Kidney tubule cell (primary cell): ENCODE data around the gene PARP8.
"Not testable (repeated sequence)": the region's sequence is repeated elsewhere in the genome, so short reads cannot be mapped to it uniquely, and the experiment has no call there.

Source experiments
- DNase-seq: peaks from one replicate; pipeline ENCODE4 v3.0.0-alpha.2; 2018; ENCODE audit warnings: low spot score

The PARP8 gene, protein sequence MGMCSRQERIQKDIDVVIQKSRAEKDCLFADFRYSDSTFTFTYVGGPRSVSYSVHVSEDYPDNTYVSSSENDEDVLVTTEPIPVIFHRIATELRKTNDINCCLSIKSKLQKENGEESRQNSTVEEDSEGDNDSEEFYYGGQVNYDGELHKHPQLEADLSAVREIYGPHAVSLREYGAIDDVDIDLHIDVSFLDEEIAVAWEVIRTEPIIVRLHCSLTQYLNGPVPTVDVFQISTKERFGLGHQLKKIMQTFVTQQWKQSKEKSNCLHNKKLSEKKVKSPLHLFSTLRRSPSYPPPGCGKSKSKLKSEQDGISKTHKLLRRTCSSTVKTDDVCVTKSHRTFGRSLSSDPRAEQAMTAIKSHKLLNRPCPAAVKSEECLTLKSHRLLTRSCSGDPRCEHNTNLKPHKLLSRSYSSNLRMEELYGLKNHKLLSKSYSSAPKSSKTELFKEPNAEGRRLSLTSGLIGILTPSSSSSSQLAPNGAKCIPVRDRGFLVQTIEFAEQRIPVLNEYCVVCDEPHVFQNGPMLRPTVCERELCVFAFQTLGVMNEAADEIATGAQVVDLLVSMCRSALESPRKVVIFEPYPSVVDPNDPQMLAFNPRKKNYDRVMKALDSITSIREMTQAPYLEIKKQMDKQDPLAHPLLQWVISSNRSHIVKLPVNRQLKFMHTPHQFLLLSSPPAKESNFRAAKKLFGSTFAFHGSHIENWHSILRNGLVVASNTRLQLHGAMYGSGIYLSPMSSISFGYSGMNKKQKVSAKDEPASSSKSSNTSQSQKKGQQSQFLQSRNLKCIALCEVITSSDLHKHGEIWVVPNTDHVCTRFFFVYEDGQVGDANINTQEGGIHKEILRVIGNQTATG

DNA sequence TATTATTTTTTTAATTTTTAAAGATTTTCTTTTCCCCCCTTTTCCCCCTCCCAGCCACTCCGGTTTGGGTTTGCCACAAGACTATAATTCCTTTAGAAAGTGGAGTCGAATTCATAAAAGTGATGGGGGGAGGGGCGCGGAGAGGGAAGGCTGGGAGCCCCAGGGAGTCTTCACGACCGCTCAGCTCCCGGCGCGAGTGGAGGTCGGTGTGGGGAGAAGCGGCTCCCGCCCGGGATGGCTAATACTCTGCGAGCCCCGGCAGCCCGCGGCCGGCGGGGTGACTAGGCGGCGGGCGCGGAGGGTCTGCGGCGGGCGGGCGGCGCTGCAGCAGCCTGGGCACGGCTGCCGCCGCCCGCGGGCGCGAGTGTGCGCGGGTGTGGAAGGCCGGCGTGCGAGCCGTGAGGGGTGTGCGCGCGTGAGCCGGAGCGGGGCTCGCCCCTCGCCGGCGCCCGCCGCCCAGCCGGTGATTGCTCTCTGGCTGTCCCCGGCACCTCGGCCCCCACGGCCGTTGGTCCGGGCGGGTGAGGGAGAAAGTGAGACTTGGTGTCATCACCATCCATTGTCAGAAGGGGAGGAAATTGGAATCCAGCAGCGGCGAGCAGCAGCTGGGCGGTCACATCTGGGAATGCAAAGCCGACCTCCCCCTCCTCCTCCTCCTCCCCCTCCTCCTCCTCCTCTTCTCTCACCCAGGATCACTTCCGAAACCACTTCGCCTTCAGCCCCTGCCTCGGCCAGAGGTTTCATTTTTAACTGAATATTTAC, at the start of gene PARP8:
PARP8 (plus strand) TSS at position 377 of the 762 bp plus-strand sequence. CDS start 459 bp downstream, outside the sequence.
- peak; percentile 70 for DNase-seq

DNA sequence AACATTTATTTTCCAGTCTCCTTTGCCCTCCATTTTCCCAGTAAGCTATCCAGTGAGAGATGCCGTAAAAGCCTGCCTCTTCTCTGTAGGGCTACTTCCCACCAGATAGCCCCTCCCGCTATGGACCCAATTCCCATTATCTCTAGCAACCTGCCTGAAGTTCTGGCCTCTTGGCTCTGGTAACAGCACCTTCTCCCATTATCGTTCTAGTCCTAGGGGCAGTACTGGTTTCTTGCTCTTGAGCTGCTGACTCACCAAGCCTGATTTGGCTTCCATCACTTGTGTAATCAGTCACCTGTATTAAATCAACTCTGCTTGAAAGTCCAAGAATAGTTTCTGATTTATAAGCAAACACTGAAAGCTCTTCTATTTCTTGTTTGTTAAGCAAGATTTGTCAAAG, 42.8 kb upstream of the PARP8 start:
- DNase-seq: peak; percentile 6

- not testable (repeated sequence) for DNase-seq
Observed at GRCh38 chr5:50634866-50635265, 31.6 kb upstream of the PARP8 start.

GRCh38 chr5:50637576-50637975, 28.9 kb upstream of the PARP8 start:
- not testable (repeated sequence) for DNase-seq

- no peak for DNase-seq
Observed at GRCh38 chr5:50646591-50646990, 19.8 kb upstream of the PARP8 start.

GRCh38 chr5:50647726-50648125, 18.7 kb upstream of the PARP8 start:
- DNase-seq: no peak

DNA sequence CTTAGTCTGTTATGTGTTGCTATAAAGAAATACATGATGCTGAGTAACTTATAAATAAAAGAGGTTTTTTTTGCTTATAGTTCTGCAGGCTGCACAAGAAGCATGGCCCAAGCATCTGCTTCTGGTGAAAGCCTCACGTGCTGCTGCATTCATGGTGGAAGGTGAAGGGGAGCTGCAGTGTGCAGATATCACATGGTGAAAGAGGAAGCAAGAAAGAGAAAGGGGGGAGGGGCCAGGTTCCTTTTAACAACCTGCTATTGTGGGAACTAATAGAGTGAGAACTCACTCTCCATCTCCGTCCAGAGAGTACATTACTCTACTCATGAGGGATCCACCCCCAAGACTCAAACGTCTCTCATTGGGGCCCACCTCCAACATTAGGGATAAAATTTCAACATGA, 12.5 kb upstream of the PARP8 start:
- no peak for DNase-seq

- DNase-seq: no peak
Observed at GRCh38 chr5:50655067-50655809, 11.2 kb upstream of the PARP8 start.

DNA sequence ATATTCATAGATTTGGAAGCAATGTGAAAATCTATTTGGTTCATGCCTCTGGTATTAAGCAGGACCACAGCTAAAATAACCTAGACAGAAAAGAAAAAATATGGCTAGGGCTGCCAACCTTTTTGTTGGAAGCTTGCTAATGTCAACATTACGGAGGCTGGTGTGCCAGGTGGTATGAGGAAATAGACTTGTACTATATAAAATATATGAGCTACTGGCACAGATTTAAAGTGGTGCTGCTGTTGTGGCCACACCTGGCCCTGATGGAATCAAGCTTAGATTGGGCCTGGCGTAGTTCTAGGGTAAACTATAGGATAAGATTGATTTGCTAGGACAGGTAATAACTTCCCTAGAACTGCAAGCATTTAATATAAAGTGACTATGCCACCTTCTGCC, 10.6 kb upstream of the PARP8 start:
- DNase-seq: no peak

DNA sequence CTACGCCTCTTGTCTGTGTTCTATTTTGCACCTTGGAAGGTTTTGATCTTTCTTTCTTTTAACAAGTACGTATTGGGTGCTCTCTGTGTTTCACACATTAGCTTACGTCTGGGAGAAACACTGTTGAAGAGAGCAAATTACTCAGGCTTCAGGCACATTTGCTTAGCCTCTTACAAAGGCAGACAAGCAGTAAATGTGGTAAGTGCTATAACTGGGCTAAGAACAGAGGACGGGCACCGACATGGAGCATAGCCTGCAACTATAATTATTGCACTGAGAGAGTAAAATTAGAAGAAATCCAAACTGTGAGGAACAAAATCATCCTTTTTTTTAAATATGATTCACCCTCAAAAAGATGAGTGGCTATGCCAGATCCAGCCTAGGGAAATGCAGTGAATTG, 9.4 kb upstream of the PARP8 start:
- no peak for DNase-seq

- no peak for DNase-seq
Observed at GRCh38 chr5:50658246-50658645, 8.2 kb upstream of the PARP8 start.

DNA sequence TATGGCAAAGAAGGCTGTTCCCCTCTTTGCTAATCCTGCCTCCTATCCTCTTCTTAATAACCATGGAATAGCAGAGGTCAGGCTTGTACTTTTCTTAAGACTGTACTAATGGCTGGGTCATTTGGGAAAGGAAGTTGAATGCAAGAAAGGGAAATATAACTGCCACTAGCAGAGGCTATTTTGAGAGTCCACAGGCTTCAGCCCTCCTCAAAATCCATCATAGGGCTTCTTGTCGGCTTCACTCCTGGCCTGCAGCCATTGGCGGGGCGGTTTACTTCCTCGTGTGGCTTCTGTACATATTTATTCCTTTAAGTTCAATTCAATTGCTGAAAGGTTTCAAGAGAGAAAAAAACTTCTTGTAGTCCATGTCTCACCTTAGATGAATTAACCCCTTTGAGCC, 2.8 kb upstream of the PARP8 start:
- no peak for DNase-seq

DNA sequence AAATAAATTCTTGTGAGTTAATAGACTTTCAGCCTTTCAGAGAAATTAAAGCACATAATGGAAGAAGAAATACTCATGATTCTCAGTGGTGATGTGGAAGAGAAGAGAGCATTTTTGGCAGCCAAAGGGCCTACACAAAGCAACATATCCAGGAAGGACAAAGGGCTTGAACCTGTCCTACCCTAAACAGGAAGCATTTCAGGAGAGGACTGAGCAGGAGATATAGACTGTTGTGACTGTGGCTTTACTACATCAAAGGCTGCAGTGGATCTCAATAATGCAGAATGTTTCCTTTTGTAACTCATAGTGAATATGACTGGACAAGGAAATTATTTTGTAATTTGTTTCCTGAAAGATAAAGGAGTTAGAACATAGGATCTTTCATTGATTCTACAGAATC, 1.3 kb upstream of the PARP8 start:
- no peak for DNase-seq

GRCh38 chr5:50665761-50666202, 655 bp upstream of the PARP8 start:
- not testable (repeated sequence) for DNase-seq

GRCh38 chr5:50667023-50667652, 701 bp downstream of the PARP8 start:
- no peak for DNase-seq

DNA sequence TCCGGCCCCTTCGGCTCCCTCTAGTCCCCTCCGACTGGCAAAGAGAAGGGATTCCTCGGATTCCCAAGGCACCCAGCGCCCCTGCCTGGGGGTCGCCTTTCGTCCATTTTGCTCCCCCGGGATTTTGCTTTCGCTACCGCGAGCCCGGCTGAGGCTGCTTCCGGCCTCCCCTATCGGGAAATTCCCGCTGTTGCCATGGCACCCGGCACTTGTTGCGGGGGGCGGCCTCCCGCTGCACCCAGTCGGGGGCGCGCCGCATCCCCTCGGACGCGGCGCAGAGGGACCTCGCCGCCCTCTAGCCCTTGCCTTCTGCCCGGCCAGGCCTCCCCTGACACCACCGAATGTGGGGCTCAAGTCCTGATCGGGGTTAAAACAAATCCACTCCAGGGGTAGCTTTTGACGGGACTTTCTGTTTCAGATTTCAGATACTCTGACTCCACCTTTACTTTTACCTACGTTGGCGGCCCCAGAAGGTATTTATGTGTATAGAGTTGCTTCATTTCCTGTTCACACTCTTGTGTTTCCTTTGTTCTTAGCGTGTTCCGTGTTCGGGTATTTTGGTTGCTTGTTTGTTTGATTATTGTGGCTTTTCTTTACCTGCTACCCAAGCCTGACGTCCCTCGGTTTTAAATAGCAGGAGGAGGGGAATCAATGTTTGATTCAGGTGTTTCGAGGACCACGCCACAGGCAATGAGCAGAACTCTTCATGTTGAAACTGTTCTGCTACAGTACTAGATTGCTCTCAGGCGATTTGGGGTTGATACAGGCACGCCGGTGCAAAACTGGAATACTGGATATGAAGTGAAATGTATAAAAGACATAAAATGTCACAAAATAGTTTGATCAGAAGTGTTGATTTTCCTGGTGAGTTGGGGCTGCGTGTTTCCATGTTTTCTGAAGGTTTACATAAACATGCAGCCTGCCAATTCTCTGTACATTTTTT, 1.5 kb downstream of the PARP8 start:
- peak; percentile 86 for DNase-seq

DNA sequence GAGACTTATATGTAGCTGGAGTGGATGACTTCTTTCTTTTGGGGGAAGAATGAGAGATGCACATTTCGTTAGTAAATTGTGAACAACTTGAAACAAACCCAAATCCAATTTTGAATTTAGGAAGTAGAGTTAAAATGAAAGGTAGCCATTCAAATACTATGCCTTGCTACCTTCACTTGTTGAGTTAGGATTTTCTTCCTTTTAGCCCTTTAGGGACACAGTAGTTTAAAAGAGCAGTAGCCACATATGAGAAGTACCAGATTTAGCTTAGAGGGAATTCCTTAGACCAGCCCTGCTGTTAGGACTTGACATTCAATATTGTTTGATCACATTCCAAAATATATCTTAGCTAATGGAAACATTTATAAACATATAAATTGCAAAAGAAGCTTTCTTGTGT, 2.2 kb downstream of the PARP8 start:
- not testable (repeated sequence) for DNase-seq

DNA sequence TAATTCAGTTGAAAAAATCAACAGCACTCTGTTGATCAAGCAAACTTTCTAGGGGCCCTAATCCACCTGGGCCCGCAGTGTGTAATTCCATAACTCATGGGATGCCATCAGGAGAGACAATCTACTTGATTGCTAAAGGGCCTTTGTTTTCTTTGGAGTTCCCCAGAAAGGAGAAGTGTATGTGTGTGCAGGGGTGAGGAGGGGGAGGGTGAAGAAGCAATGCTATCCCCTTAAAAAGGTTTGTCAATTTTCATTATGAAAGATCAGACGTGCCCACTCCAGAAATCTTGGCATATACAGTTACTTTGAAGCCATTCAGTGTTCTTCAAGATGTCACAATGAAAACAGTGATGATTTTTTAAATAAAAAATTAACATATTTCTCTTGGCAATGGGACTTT, 6.2 kb downstream of the PARP8 start:
- no peak for DNase-seq

DNA sequence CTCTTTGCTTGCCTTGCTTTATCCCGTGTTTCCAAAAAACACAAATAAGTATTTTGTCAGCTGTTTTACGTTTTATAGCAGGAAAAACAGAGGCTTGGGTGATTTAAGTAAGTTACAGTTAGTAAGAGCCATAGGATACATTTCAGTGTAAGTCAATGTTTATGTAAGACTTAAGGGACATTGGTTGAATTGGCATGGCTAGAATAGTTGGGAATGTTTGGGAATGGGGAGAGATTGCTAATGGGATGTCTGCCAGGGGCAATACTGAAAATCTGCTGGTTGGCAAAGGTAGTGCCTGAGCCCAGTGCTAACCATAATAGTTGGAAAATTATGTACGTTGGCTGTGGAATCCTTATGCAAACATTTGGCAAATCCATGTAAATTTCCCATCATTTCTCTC, 7.0 kb downstream of the PARP8 start:
- DNase-seq: not testable (repeated sequence)

DNA sequence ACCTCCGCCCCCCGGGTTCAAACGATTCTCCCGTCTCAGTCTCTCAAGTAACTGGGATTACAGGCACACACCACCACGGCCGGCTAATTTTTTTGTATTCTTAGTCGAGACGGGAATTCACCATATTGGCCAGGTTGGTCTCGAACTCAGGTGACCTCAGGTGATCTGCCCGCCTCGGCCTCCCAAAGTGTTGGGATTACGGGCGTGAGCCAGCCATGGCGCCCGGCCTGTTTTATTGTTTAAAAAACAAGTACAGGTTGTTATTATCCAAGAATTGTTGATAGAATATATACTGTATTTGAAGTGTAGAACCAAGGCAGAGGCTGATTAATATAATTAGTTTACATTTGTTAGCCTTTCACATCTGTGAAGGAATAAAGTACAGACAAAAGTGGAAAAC, 8.9 kb downstream of the PARP8 start:
- no peak for DNase-seq
